IPS DF 6.9 (cell line): ENCODE results near the gene DNMT1.

Experiments
- DNase-seq: peaks from one replicate; pipeline ENCODE4 v3.0.0-alpha.2; 2013; ENCODE audit warnings: low read depth, low spot score
- H3K27ac ChIP-seq: one replicate; pipeline ENCODE4 v1.5.1; 2013; ENCODE audit warnings: low read length, control low read depth
- H3K27me3 ChIP-seq: 2 replicates; pipeline ENCODE4 v1.6.1; 2013; ENCODE audit warnings: mild to moderate bottlenecking, low read length; ENCODE audit not compliant: control insufficient read depth, insufficient read depth
- H3K36me3 ChIP-seq: 2 replicates; pipeline ENCODE4 v1.6.1; 2013; ENCODE audit warnings: low read length; ENCODE audit not compliant: control insufficient read depth, insufficient read depth
- H3K4me1 ChIP-seq: 2 replicates; pipeline ENCODE4 v1.6.1; 2013; ENCODE audit warnings: low read length; ENCODE audit not compliant: control insufficient read depth, insufficient read depth
- H3K4me3 ChIP-seq: 2 replicates; pipeline ENCODE4 v1.5.1; 2013; ENCODE audit warnings: mild to moderate bottlenecking, low read length
- H3K9me3 ChIP-seq: 2 replicates; pipeline ENCODE4 v1.6.1; 2013; ENCODE audit warnings: low read length, inconsistent platforms; ENCODE audit not compliant: control insufficient read depth, insufficient read depth
- WGBS: extraction: QIAGEN DNeasy Blood & Tissue Kit; methylation state at CpG from one replicate; pipeline ENCODE4 v1.1.7; 2013; ENCODE audit warnings: mixed read lengths, missing lambda C conversion rate; ENCODE audit not compliant: insufficient read length, insufficient coverage; 5-methylcytosine and 5-hydroxymethylcytosine counted together

Gene DNMT1

GRCh38 chr19:10088949-10089554 lies 105.7 kb downstream of the DNMT1 start:
- Histone ChIP-seq H3K36me3 (0 out of 2 replicates have a peak, but pooled peaks cover 5% of the 10 kb centered on the region), H3K4me1 (no peaks in the 10 kb centered on the region), H3K27me3 (no peaks in the 10 kb centered on the region), H3K27ac (no peak overlapping the region), H3K4me3 (no peak overlapping the region), H3K9me3 (no peaks in the 10 kb centered on the region)
- DNase-seq: no peak
- WGBS: no CpG with 5 or more reads among the region's 6 CpGs

- no peaks in the 10 kb centered on the region for H3K9me3 ChIP-seq
- DNase-seq: no peak
- no peaks in the 10 kb centered on the region for H3K27me3 ChIP-seq
- H3K4me3 ChIP-seq: peak overlapping the region; percentile 97; the same call in 1 of the 2 replicates
- no peak overlapping the region for H3K27ac ChIP-seq
- 0 out of 2 replicates have a peak, but pooled peaks cover 4% of the 10 kb centered on the region for H3K36me3 ChIP-seq
- WGBS: no CpG with 5 or more reads among the region's 18 CpGs
- no peaks in the 10 kb centered on the region for H3K4me1 ChIP-seq
These were observed 107.3 kb downstream of the DNMT1 start for GRCh38 chr19:10087296-10088061.

GRCh38 chr19:10086591-10087192 lies 108.1 kb downstream of the DNMT1 start:
- DNase-seq: no peak
- Histone ChIP-seq H3K36me3 (0 out of 2 replicates have a peak, but pooled peaks cover 2% of the 10 kb centered on the region), H3K27me3 (no peaks in the 10 kb centered on the region), H3K9me3 (no peaks in the 10 kb centered on the region), H3K4me1 (no peaks in the 10 kb centered on the region), H3K4me3 (peak overlapping the region; percentile 97), H3K27ac (no peak overlapping the region)
- WGBS: no CpG with 5 or more reads among the region's 43 CpGs

- Histone ChIP-seq H3K4me3 (peak within 1 kb of the TSS; percentile 97), H3K4me1 (no peaks in the 10 kb centered on the region), H3K36me3 (no peaks in the 10 kb centered on the region), H3K9me3 (no peaks in the 10 kb centered on the region), H3K27ac (no peak within 1 kb of the TSS), H3K27me3 (no peaks in the 10 kb centered on the region)
- no peak for DNase-seq
- no CpG with 5 or more reads among the region's 81 CpGs for WGBS
These were observed 108.8 kb downstream of the DNMT1 start, which contains the start of gene SHFL for GRCh38 chr19:10085641-10086590. SHFL (plus strand) TSS chr19:10086317; CDS start chr19:10086428, 111 bp downstream.

- WGBS: no CpG with 5 or more reads among the region's 3 CpGs
- H3K4me3 ChIP-seq: no peak overlapping the region
- H3K4me1 ChIP-seq: no peaks in the 10 kb centered on the region
- no peaks in the 10 kb centered on the region for H3K36me3 ChIP-seq
- DNase-seq: no peak
- no peak overlapping the region for H3K27ac ChIP-seq
- no peaks in the 10 kb centered on the region for H3K27me3 ChIP-seq
- H3K9me3 ChIP-seq: no peaks in the 10 kb centered on the region
These were observed 110.0 kb downstream of the DNMT1 start for GRCh38 chr19:10084803-10085202.

- Histone ChIP-seq H3K9me3 (no peaks in the 10 kb centered on the region), H3K27me3 (no peaks in the 10 kb centered on the region), H3K4me3 (no peak overlapping the region), H3K27ac (no peak overlapping the region), H3K36me3 (no peaks in the 10 kb centered on the region), H3K4me1 (no peaks in the 10 kb centered on the region)
- DNase-seq: no peak
- WGBS: no CpG with 5 or more reads among the region's 9 CpGs
These were observed 110.8 kb downstream of the DNMT1 start for GRCh38 chr19:10083911-10084310.
